Choroid plexus epithelial cell (primary cell): Measurements from ENCODE around the gene FSD2.
A peak's percentile ranks its signal among the peaks of the same experiment; 100 is the strongest.

Experiments used
- DNase-seq: peaks from one replicate; pipeline ENCODE4 v3.0.0-alpha.2; 2010; ENCODE audit warnings: low read depth
- H3K4me3 ChIP-seq: 2 replicates; pipeline ENCODE4 v1.5.1; 2011; ENCODE audit warnings: low read depth, mild to moderate bottlenecking, control low read depth, low read length, moderate library complexity
- TF ChIP-seq, protein P1 (sequence below): conservative IDR thresholded peaks from 2 replicates; pipeline ENCODE4 v1.5.1; 2011; ENCODE audit warnings: low read depth, mild to moderate bottlenecking, control low read depth, inconsistent platforms, low read length, moderate library complexity

FSD2 gene

DNA sequence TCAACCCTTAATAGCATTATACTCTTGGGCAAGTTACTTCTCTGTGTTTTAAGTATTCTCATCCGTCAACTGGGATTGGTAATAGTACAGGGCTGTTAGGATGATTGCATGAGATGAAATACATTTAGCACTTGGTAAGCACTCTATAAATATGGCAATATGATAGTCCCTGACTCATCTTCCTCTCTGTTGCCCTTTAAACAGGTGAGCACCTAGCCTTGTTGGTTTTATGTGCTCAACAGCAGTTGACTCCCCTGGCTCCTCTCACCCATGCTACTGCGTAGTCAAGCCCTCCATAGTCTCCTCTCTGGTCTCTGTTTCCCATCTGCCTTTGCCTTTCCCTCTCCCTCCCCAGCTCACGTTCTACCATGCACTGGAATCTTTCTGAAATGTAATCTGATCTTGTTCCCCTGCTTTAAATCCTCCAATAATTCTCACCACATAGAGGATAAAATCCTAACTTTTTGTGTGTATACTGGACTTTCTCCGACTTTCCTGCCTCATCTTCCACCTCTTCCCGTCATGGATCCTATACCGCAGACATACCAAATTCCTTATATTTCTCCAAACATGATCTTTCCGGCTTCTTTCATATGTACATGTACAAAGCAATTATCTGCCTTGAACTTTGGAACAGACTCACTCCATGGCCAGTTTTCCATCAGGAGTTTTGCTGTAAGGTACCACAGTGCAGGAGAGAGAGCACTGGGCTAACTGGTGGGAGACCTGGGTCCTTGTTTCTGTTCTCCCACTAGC, 42.3 kb downstream of the FSD2 start:
- TF ChIP-seq, protein P1, sequence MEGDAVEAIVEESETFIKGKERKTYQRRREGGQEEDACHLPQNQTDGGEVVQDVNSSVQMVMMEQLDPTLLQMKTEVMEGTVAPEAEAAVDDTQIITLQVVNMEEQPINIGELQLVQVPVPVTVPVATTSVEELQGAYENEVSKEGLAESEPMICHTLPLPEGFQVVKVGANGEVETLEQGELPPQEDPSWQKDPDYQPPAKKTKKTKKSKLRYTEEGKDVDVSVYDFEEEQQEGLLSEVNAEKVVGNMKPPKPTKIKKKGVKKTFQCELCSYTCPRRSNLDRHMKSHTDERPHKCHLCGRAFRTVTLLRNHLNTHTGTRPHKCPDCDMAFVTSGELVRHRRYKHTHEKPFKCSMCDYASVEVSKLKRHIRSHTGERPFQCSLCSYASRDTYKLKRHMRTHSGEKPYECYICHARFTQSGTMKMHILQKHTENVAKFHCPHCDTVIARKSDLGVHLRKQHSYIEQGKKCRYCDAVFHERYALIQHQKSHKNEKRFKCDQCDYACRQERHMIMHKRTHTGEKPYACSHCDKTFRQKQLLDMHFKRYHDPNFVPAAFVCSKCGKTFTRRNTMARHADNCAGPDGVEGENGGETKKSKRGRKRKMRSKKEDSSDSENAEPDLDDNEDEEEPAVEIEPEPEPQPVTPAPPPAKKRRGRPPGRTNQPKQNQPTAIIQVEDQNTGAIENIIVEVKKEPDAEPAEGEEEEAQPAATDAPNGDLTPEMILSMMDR, result no peak
- H3K4me3 ChIP-seq, result no peak overlapping the region
- DNase-seq, result no peak

DNA sequence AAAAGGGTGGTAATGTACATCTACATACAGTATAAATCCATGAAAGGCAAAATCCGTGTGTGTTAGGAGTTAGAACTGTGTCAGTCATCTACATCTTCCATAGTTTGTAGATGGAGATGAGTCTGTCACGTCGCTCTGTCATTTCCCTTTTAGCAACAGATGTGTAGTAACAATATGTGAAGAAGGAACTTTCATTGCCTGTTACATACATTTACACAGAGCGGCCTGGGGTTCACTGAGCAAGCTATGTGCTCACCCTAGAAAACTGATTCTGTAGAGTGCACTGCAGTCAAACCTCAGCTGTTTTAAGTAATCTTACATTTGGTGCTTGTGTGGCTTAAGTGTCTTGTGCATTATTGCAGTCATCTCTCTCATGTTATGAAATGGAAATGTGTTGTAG, 54.6 kb downstream of the FSD2 start:
- DNase-seq, result peak; percentile 4
- H3K4me3 ChIP-seq, result peak overlapping the region; percentile 99
- TF ChIP-seq, protein P1, result no peak

DNA sequence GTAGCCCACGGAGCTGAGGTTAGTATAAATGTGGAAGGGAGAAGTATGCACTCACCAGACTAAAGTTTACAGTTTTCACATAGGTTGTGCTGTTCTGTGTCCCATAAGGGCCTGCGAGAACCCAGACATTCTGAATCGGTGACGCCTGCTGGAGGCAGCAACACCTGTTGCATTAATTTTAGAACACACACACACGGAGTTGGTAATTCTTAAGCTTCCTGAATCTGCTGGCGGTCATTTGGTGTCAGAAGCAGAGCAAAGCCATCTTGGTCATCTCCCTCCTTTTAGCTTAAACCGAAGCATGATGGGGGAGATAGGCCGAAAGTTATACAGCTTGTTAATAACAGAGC, 55.1 kb downstream of the FSD2 start:
- TF ChIP-seq, protein P1, result no peak
- peak overlapping the region; percentile 99 for H3K4me3 ChIP-seq
- DNase-seq, result peak; percentile 32

DNA sequence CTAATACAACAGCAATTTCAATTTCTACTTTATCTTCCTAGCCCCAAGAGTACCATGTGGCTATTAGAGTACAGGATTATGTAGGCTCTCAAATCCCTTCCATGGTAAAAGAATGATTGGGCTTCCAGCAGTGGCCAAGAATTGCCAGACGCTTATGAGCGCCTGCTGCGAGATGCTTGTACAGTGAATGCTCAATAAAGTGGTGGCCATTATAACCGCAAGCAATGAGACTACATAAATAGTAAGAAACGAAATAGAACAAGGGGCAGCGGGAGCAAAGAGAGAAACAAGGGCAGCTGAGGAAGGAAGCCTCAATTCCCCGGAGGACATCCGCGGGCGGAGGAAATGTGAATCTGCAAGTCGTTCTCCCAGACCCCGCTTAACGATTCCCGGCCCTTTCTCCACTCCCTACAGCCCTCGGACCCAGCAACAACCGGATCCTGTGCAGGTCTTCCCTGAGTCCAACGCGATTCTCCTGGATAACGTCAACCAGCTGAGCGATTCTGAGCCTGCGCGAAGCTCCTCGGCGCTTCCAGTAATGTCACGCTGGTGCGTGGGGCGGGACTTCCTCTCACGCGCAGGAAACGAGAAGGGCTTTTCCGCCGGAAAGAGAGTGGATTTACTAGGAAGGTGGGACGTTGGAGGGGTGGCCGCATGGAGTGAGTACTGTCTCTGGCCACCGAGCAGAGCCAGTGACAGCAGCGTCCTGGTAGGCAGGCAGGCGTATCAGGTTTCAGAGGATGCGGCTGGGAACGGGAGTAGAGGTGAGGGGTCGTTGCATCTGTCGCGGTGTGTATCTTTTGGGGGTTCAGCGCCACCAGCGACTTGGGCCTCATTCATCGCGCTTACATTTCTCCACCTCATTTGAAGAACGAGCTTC, 55.7 kb downstream of the FSD2 start:
- TF ChIP-seq, protein P1, result no peak
- peak overlapping the region; percentile 99 for H3K4me3 ChIP-seq

DNA sequence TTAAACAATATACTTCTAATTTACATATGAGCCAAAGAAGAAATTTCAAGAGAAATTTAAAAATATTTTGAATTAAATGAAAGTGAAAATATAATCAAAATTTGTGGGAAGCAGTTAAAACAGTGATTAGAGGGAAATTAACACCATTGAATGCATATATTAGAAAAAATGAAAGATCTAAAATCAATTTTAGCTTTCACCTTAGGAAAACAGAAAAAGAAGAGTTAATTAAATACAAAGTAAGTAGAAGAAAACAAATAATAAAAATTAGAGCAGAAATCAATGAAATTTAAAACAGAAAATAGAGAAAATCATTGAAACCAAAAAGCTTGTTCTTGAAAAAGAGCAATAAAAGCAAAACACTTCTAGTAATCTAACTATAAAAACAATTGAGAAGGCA, 57.6 kb downstream of the FSD2 start:
- no peak overlapping the region for H3K4me3 ChIP-seq
- TF ChIP-seq, protein P1, result no peak
- no peak for DNase-seq

More for the DNA sequence above, 55.7 kb downstream of the FSD2 start:
- peak; percentile 97 for DNase-seq

DNA sequence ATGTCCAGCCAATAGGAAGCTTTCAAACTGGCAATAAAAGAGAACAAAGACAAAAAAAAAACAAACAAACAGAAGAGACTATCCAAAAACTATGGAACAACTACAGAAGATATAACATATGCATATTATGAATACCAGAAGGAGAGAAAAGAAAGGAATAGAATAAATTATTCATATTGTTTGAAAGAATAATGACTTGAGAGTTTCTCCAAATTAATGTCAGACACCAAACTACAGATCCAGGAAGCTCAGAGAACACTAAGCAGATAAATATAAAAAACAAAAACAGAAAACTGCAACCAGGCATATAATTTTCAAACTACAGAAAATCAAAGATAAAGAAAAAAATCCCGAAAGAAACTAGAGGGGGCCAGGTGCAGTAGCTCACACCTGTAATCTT, 62.1 kb downstream of the FSD2 start:
- no peak for DNase-seq
- no peak overlapping the region for H3K4me3 ChIP-seq
- TF ChIP-seq, protein P1, result no peak
